NCI-H510A treated with DMSO at 0.1 percent for 48 hours (cell line): Measurements from ENCODE around the gene DPY19L2.
"Not testable (repeated sequence)": the region's sequence is repeated elsewhere in the genome, so short reads cannot be mapped to it uniquely, and the experiment has no call there.

Experiments used
- DNase-seq: peaks from one replicate; lab custom pipeline; 2025; lab: John Stamatoyannopoulos, UW

DPY19L2 gene

GRCh38 chr12:63537838-63538237, 130.5 kb downstream of the DPY19L2 start:
- not testable (repeated sequence) for DNase-seq

GRCh38 chr12:63529641-63530040, 138.7 kb downstream of the DPY19L2 start:
- not testable (repeated sequence) for DNase-seq

DNA sequence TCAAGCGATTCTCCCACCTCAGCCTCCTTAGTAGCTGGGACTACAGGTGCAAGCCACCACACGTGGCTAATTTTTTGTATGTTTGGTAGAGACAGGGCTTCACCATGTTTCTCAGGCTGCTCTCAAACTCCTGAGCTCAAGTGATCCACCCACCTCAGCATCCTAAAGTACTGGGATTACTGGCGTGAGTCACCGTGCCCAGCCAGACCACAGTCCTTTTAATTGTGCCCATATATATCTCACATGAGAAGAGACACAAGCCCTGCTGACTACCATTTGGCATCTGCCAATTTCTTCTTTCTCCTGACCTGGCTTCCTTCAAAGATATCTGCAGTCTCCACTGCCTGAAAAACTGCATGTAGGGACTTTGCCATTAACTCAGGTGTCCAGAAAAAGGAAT, 142.5 kb downstream of the DPY19L2 start:
- no peak for DNase-seq

- DNase-seq = no peak
Observed at GRCh38 chr12:63521706-63522105, 146.6 kb downstream of the DPY19L2 start.
